HEK293 (cell line): Measurements from ENCODE around the gene RHPN2.
"Not testable (repeated sequence)": the region's sequence is repeated elsewhere in the genome, so short reads cannot be mapped to it uniquely, and the experiment has no call there.

Source experiments
- CTCF ChIA-PET: fragments of 350-600 bp; formaldehyde crosslinking; extraction: SDS; loops from one replicate; lab custom pipeline; 2021; ENCODE audit warnings: antibody characterized with exemption; lab: Yijun Ruan, JAX
- POLR2A ChIA-PET: fragments of 300-600 bp; formaldehyde crosslinking; extraction: SDS; loops from one replicate; lab custom pipeline; 2020; ENCODE audit warnings: antibody characterized with exemption, inconsistent platforms; lab: Yijun Ruan, JAX
- H3K27ac ChIP-seq: fragments of 200-500 bp; sonication (Bioruptor generic); 2 replicates; pipeline ENCODE4 v1.5.1; 2014; ENCODE audit warnings: low read depth, low read length, control low read depth, inconsistent platforms; ENCODE audit errors: extremely low read depth
- H3K36me3 ChIP-seq, 2 experiments: fragments of 200-500 bp in 1 of 2; sonication (Bioruptor generic) in 1 of 2; 1 replicate in 1 of 2; 2 replicates in 1 of 2; pipeline ENCODE4 v1.5.1; 2014 to 2017; ENCODE audit warnings: inconsistent platforms in 2 of 2, low read length in 2 of 2; ENCODE audit not compliant: control insufficient read depth in 2 of 2, insufficient read depth in 1 of 2
- H3K4me1 ChIP-seq: fragments of 200-500 bp; sonication (Bioruptor generic); 2 replicates; pipeline ENCODE4 v1.5.1; 2014; ENCODE audit warnings: mild to moderate bottlenecking, low read length, inconsistent platforms; ENCODE audit not compliant: control insufficient read depth, insufficient read depth
- H3K4me3 ChIP-seq: 2 replicates; pipeline ENCODE4 v1.5.1; 2011; ENCODE audit warnings: low read depth, mild to moderate bottlenecking, control low read depth, low read length, moderate library complexity
- H3K9me3 ChIP-seq: fragments of 200-500 bp; sonication (Bioruptor generic); 2 replicates; pipeline ENCODE4 v1.5.1; 2014; ENCODE audit warnings: low read depth, low read length, inconsistent platforms; ENCODE audit not compliant: control insufficient read depth, insufficient read depth
- FEZF1 ChIP-seq: fragments of 450-650 bp; formaldehyde crosslinking; IDR thresholded peaks from 2 replicates; pipeline ENCODE4 v1.5.1; 2016; ENCODE audit warnings: missing biosample characterization, missing genetic modification characterization
- REPIN1 ChIP-seq: fragments of 450-650 bp; formaldehyde crosslinking; IDR thresholded peaks from 2 replicates; pipeline ENCODE4 v1.5.1; 2017; ENCODE audit warnings: missing biosample characterization, missing genetic modification characterization, low read depth
- ZBTB7A ChIP-seq: fragments of 450-650 bp; formaldehyde crosslinking; IDR thresholded peaks from 2 replicates; pipeline ENCODE4 v1.5.1; 2016; ENCODE audit warnings: low read depth, missing biosample characterization, missing genetic modification characterization
- ZFP41 ChIP-seq: fragments of 450-650 bp; formaldehyde crosslinking; IDR thresholded peaks from 2 replicates; pipeline ENCODE4 v1.5.1; 2016; ENCODE audit warnings: missing biosample characterization, missing genetic modification characterization, borderline replicate concordance
- ZNF133 ChIP-seq: fragments of 450-650 bp; formaldehyde crosslinking; IDR thresholded peaks from 2 replicates; pipeline ENCODE4 v1.5.1; 2016; ENCODE audit warnings: missing biosample characterization, missing genetic modification characterization
- ZNF311 ChIP-seq: fragments of 450-650 bp; formaldehyde crosslinking; IDR thresholded peaks from 2 replicates; pipeline ENCODE4 v1.5.1; 2017; ENCODE audit warnings: missing biosample characterization, missing genetic modification characterization, borderline replicate concordance
- ZNF354C ChIP-seq: fragments of 450-650 bp; formaldehyde crosslinking; IDR thresholded peaks from 2 replicates; pipeline ENCODE4 v1.5.1; 2016; ENCODE audit warnings: missing biosample characterization, missing genetic modification characterization, low read depth, borderline replicate concordance
- ZNF513 ChIP-seq: fragments of 450-650 bp; IDR thresholded peaks from 2 replicates; pipeline ENCODE4 v1.5.1; 2018; ENCODE audit warnings: missing biosample characterization, missing genetic modification characterization
- ZNF610 ChIP-seq: fragments of 450-650 bp; formaldehyde crosslinking; IDR thresholded peaks from 2 replicates; pipeline ENCODE4 v1.5.1; 2016; ENCODE audit warnings: missing biosample characterization, missing genetic modification characterization, borderline replicate concordance
- ZNF623 ChIP-seq: fragments of 450-650 bp; formaldehyde crosslinking; IDR thresholded peaks from 2 replicates; pipeline ENCODE4 v1.5.1; 2016; ENCODE audit warnings: missing biosample characterization, missing genetic modification characterization
- ZNF624 ChIP-seq: fragments of 450-650 bp; formaldehyde crosslinking; IDR thresholded peaks from 2 replicates; pipeline ENCODE4 v1.5.1; 2017; ENCODE audit warnings: missing biosample characterization, missing genetic modification characterization
- ZNF654 ChIP-seq: fragments of 450-650 bp; formaldehyde crosslinking; IDR thresholded peaks from 2 replicates; pipeline ENCODE4 v1.5.1; 2016; ENCODE audit warnings: low read depth, missing biosample characterization, missing genetic modification characterization
- ZNF776 ChIP-seq: fragments of 450-650 bp; formaldehyde crosslinking; IDR thresholded peaks from 2 replicates; pipeline ENCODE4 v1.5.0; 2017; ENCODE audit warnings: missing biosample characterization, missing genetic modification characterization, borderline replicate concordance
- ZXDB ChIP-seq: fragments of 450-650 bp; formaldehyde crosslinking; IDR thresholded peaks from 2 replicates; pipeline ENCODE4 v1.5.1; 2016; ENCODE audit warnings: missing biosample characterization, missing genetic modification characterization
- TF ChIP-seq, protein P1 (sequence below): fragments of 450-650 bp; formaldehyde crosslinking; IDR thresholded peaks from 2 replicates; pipeline ENCODE4 v1.5.1; 2016; ENCODE audit warnings: missing biosample characterization, missing genetic modification characterization

Gene RHPN2

GRCh38 chr19:33029746-33030303, 34.9 kb downstream of the RHPN2 start:
- Histone ChIP-seq H3K9me3 (peaks cover 12% of the 10 kb centered on the region), H3K4me1 (peaks cover 10% of the 10 kb centered on the region), H3K4me3 (no peak overlapping the region), H3K36me3 (peaks cover 4 to 47% of the 10 kb centered on the region in 2 experiments), H3K27ac (no peak overlapping the region)
- TF ChIP-seq, protein P1, sequence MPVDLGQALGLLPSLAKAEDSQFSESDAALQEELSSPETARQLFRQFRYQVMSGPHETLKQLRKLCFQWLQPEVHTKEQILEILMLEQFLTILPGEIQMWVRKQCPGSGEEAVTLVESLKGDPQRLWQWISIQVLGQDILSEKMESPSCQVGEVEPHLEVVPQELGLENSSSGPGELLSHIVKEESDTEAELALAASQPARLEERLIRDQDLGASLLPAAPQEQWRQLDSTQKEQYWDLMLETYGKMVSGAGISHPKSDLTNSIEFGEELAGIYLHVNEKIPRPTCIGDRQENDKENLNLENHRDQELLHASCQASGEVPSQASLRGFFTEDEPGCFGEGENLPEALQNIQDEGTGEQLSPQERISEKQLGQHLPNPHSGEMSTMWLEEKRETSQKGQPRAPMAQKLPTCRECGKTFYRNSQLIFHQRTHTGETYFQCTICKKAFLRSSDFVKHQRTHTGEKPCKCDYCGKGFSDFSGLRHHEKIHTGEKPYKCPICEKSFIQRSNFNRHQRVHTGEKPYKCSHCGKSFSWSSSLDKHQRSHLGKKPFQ (tag by site-specific recombination): 0 out of 2 replicates have a peak, but pooled peaks have one; percentile 34
- TF ChIP-seq ZNF133 (peak; percentile 90), ZNF610 (tag by site-specific recombination) (no peak), ZNF776 (tag by site-specific recombination) (no peak), ZBTB7A (tag by site-specific recombination) (no peak)
- POLR2A ChIA-PET: no interaction called here
- CTCF ChIA-PET: interaction anchor here (0.6 kb wide), 1 partner anchor 9 kb away, joined by 3 read pairs; no protein-coding TSS in a partner anchor

GRCh38 chr19:33026602-33027001, 38.1 kb downstream of the RHPN2 start:
- not testable (repeated sequence) for H3K4me1 ChIP-seq, H3K4me3 ChIP-seq
- POLR2A ChIA-PET: interaction anchor here (0.5 kb wide), 1 partner anchor 9 kb away, joined by 3 read pairs; no protein-coding TSS in a partner anchor
- peaks cover 7 to 53% of the 10 kb centered on the region in 2 experiments for H3K36me3 ChIP-seq
- H3K27ac ChIP-seq: 0 out of 2 replicates have a peak overlapping the region, but pooled peaks have one; percentile 24
- CTCF ChIA-PET: interaction anchor here (0.9 kb wide), 1 partner anchor 51 kb away, joined by 3 read pairs; no protein-coding TSS in a partner anchor
- H3K9me3 ChIP-seq: peaks cover 12% of the 10 kb centered on the region

- Histone ChIP-seq H3K36me3 (peaks cover 11 to 54% of the 10 kb centered on the region in 2 experiments), H3K9me3 (peaks cover 12% of the 10 kb centered on the region)
- H3K4me3 ChIP-seq, H3K27ac ChIP-seq, CTCF ChIA-PET, H3K4me1 ChIP-seq: not testable (repeated sequence)
- POLR2A ChIA-PET: interaction anchor here (0.5 to 0.6 kb wide), 2 partner anchors 10 to 64 kb away, joined by 3 to 5 read pairs; no protein-coding TSS in a partner anchor
Observed at GRCh38 chr19:33025468-33026238, 39.0 kb downstream of the RHPN2 start.

GRCh38 chr19:33024398-33024797, 40.3 kb downstream of the RHPN2 start:
- ChIA-PET CTCF (no interaction called here), POLR2A (interaction anchor here (0.5 to 2.7 kb wide), 2 partner anchors 8 to 21 kb away, joined by 4 to 10 read pairs; no protein-coding TSS in a partner anchor)
- H3K36me3 ChIP-seq: peaks cover 11 to 56% of the 10 kb centered on the region in 2 experiments
- H3K4me1 ChIP-seq: no peaks in the 10 kb centered on the region
- H3K4me3 ChIP-seq: no peak overlapping the region
- H3K27ac ChIP-seq: no peak overlapping the region
- TF ChIP-seq FEZF1 (tag by site-specific recombination): no peak
- TF ChIP-seq ZXDB (tag by site-specific recombination): no peak
- no peak for TF ChIP-seq ZFP41 (tag by site-specific recombination)
- TF ChIP-seq ZNF354C (tag by site-specific recombination): no peak
- TF ChIP-seq REPIN1 (tag by site-specific recombination): no peak
- no peak for TF ChIP-seq ZNF623 (tag by site-specific recombination)
- TF ChIP-seq ZNF624 (tag by site-specific recombination): no peak
- no peak for TF ChIP-seq ZNF654
- no peak for TF ChIP-seq ZNF513 (tag by site-specific recombination)
- TF ChIP-seq ZNF311 (tag by site-specific recombination): no peak
- TF ChIP-seq, all 188 proteins: peak for 0
- H3K9me3 ChIP-seq: peaks cover 5% of the 10 kb centered on the region
